T follicular helper cell (primary cell): ENCODE measurements around the gene CLASP1.
"Not testable (repeated sequence)": the region's sequence is repeated elsewhere in the genome, so short reads cannot be mapped to it uniquely, and the experiment has no call there.

Experiments
- DNase-seq: peaks from one replicate; pipeline ENCODE4 v3.0.0-alpha.2; 2020; ENCODE audit warnings: low read depth

The CLASP1 gene

DNA sequence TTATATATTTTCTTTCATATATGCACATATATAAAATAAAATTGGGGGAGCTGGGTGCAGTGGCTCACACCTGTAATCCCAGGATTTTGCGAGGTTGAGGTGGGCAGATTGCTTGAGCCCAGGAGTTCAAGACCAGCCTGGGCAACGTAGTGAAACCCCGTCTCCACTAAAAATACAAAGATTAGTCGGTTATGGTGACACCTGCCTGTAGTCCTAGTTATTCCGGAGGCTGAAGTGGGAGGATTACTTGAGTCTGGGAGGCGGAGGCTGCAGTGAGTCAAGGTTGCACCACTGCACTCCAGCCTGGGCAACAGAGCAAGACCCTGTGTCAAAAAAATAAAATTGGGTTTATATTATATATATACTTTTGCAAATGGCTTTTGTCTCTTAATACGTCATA, 324.7 kb downstream of the CLASP1 start:
- DNase-seq: no peak

DNA sequence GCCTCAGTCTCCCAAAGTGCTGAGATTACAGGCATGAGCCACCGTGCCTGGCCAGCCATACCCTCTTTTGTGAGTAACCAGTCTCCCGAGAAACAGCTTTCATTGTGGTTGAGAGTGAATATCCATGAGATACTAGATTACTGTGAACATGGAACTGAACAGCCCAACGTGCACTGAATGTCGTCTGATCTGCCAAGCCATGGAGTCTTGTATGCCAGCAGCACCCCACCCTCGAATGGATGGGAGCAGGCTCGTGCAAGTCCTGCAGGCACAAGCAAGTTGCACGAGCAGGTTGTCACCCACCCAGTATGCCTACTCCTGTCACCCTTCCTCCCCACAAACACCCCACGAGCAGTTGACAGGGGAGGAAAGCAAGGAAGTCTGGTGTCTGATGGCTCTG, 327.8 kb downstream of the CLASP1 start:
- DNase-seq: no peak

DNA sequence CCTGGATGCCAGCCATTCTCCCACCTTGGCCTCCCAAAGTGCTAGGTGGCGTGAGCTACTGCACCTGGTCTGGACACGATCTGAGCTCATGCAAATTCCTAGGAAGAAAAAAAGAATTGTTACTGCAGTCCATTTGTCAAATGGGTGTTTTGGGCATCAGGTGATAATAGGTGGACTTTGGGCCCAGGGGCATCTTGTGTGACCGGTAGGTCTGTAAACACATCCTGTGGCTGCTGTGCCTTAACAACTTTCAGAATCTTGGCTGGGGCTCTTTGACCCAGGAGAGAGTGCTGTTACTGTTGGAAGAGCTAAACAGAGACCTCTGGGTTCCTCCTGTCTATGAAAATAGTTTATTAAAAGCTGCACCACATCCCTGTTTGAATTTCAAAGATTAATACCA, 329.3 kb downstream of the CLASP1 start:
- no peak for DNase-seq

- no peak for DNase-seq
These were observed 332.3 kb downstream of the CLASP1 start for GRCh38 chr2:121316986-121317385.

- DNase-seq: not testable (repeated sequence)
These were observed 335.6 kb downstream of the CLASP1 start for GRCh38 chr2:121313701-121314100.

DNA sequence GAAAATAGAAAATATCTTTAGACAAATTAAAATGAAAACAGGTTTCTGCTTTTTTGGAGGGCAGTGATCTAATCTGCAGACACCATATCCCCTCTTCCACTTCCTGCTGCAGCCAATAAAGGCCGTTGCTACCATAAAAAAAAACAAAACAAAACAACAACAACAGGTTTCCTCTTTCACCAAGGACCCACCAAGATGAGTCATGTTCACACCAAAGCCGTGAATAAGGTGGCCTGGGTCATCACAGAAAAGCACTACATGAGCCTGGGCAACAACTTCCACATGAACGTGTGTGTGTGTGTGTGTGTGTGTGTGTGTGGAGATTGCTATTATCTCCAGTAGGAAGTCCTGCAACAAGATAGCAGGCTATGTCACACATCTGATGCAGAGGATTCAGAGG, 339.5 kb downstream of the CLASP1 start:
- no peak for DNase-seq

DNA sequence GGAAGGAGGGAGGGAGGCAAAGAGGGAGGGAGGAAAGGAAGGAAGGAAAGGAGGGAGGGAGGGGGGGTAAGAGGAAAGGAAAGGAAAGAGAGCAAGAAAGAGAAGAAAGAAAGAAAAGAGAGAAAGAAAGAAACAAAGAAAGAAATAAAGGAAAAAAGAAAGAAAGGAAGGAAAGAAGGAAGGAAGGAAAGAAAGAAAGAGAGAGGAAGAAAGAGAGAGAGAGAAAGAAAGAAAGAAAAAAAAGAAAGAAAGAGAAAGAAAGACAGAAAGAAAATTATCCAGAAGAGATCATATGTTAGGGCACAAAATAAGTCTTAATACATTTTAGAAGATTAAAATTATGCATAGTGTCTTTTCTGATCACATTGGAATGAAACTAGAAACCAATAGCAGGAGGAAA, 339.9 kb downstream of the CLASP1 start:
- DNase-seq: no peak

DNA sequence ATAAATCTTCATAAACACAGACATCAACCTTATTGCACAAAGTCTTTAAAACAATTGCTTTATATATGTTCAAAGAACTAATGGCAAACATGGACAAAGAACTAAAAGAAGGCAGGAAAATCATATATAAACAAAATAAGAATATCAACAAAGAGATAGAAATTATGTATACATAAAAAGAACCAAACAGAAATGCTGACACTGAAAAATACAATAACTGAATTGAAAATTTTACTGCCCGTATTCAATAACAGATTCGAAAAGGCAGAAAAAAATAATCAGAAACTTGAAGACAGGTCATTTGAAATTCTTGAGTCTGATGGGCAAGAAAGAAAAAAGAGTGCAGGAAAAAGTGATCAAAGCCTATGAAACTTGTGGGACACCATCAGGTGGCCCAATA, 342.2 kb downstream of the CLASP1 start:
- no peak for DNase-seq

DNA sequence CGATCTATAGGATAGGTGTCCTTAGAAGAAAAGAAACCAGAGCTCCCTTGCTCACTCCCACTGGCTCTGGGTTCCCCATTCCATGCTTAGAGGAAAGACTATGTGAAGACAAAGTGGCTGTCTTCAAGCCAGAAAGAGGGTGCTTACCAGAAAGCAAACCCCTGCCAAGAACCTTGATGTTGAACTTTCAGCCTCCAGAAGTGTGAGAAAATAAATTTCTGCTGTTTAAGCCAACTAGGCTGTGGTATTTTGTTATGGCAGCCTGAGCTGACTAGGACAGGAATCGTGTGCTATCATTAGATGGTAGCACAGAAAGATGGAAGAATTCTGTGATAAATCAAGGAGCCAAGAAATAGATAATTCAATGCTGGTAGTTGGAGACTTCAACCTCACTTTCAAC, 344.3 kb downstream of the CLASP1 start:
- DNase-seq: no peak

- DNase-seq: no peak
These were observed 345.6 kb downstream of the CLASP1 start for GRCh38 chr2:121303531-121304263.

- DNase-seq: not testable (repeated sequence)
These were observed 348.1 kb downstream of the CLASP1 start for GRCh38 chr2:121301190-121301589.

DNA sequence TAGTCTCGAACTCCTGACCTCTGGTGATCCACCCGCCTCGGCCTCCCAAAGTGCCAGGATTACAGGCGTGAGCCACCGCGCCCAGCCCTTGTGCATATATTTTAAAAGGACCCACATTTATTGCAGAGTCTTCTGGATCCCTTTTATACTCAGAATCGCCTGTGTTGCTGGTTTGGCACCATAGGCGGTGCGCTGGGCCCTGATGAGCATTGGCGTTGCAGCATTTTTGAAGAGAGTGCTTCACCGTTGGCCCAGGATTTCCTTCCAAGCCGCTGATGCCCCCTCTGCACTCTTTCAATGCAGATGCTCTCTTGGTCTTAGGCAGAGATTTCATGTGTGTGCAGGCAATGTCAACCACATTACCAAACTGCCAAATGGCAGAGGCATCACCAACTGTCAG, 350.8 kb downstream of the CLASP1 start:
- DNase-seq: no peak

DNA sequence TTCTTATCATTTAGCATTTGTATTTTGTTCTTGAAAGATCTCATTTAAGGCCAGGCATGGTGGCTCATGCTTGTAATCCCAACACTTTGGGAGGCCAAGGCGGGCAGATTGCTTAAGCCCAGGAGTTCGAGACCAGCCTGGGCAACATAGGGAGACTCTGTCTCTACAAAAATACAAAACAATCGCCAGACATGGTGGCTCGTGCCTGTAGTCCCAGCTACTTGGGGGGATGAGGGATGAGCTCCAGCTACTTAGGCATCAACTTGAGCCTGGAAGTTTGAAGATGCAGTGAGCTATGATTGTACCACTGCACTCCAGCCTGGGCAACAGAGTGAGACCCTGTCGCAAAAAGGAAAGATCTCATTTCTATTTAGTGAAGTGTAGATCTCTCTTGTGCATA, 351.4 kb downstream of the CLASP1 start:
- DNase-seq: not testable (repeated sequence)

- no peak for DNase-seq
These were observed 351.9 kb downstream of the CLASP1 start for GRCh38 chr2:121297217-121297830.

- no peak for DNase-seq
These were observed 353.2 kb downstream of the CLASP1 start for GRCh38 chr2:121295911-121296650.

DNA sequence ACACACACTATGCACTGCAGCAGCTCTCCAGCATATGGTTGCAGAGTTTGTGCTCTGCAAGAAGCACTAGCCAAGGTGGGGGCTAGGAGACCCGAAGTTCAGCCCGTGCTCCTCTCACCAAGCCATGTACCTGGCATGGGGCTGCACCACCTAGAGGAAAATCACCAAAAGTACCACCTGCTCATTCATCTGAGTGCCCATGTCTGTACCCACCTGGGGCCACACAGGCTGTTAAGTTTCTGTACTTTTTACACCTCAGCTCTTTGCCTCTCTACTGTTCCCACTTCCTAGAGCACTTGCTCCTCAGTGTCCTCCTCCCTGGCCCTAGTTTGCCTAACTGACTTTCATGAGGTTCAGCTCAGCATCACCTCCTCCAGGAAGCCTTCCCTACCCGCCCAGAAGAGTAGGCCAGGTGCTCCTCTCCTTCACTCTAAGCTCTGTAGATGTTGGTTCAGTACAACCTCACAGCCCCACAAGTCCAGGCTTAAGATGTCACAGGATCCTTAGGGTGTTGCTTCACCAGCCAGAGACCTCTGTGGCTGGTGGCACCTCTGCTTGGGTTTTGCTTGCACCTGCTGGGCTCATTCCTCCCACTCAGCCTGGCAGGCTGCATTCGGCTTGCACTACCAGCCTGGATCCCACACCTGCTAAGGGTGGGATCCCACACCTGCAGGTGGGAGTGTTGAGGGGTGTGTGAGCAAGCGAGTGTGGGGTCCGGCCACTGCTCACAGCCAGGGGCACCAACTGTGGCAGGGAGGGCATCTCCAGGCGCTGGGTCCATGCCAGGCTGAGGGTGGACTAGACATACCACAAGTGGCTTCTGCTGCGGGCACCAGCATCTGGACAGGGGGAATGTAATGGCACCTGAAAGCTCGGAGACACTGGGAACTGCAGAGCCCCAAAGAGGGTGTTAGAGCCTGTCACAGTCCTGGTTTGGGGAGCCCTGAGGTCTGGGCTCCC, 354.1 kb downstream of the CLASP1 start:
- DNase-seq: no peak

- DNase-seq: no peak
These were observed 355.6 kb downstream of the CLASP1 start for GRCh38 chr2:121293450-121294325.

GRCh38 chr2:121291251-121291580, 358.0 kb downstream of the CLASP1 start:
- DNase-seq: no peak

GRCh38 chr2:121289271-121289670, 360.0 kb downstream of the CLASP1 start:
- no peak for DNase-seq

DNA sequence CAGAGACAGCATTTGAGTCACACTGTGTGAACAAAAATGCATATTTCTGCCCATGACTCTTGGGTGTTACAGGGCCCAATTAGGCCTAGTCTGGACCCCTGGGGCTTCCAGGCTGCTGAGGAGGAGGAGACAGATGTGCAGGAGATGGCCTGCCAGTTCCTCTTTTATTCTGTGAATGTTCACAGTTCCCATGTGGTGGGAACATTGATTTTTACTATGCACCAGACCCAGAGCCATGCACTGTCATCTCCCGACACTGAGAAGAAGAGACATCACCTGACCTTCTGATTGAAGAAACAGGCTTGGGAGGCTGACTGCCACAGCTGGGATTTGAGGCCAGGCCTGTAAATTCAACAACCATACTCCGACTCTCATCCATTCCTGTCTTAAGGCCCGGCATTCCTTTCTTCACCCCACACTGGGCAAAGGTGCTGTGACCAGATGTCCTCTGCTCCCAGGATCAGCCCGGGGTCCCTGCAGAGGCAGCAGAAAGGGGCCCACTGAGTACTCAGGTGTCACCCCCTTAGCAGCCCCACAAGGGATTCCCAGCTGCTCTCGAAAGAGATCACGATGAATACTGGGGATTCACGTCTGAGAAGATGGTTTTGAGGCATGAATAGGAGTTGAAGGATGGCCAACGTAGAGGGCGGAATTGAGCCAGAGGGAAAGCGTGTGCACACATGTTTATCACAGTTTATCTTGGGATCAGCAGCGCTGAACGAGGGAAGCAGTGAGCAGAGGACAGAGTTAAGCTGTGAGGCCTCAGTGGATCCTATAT, 360.6 kb downstream of the CLASP1 start:
- DNase-seq: no peak
